ENCODE measurements around the gene ARL8B.

DNA sequence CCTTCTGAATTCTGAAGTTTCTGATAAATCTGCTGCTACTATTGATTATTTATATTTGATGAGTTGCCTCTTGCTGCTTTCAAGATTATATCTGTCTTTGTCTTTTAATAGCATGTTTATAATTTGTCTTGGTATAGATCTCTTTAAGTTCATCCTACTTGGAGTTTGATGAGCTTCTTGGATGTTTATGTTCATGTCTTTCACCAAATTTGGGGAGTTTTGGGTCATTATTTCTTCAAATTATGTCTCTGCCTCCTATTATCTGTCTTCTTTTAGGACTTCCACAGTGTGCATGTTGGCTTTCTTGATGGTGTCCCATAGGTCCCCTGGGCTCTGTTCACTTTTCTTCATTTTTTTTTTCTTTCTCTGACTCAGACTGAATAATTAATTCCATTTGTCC, 33.1 kb downstream of the ARL8B start:
- TF ChIP-seq, protein P1, sequence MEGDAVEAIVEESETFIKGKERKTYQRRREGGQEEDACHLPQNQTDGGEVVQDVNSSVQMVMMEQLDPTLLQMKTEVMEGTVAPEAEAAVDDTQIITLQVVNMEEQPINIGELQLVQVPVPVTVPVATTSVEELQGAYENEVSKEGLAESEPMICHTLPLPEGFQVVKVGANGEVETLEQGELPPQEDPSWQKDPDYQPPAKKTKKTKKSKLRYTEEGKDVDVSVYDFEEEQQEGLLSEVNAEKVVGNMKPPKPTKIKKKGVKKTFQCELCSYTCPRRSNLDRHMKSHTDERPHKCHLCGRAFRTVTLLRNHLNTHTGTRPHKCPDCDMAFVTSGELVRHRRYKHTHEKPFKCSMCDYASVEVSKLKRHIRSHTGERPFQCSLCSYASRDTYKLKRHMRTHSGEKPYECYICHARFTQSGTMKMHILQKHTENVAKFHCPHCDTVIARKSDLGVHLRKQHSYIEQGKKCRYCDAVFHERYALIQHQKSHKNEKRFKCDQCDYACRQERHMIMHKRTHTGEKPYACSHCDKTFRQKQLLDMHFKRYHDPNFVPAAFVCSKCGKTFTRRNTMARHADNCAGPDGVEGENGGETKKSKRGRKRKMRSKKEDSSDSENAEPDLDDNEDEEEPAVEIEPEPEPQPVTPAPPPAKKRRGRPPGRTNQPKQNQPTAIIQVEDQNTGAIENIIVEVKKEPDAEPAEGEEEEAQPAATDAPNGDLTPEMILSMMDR (IDR thresholded peaks at IDR 0.05): no peak
- no peak for TF ChIP-seq EZH2 (IDR thresholded peaks at IDR 0.05; ENCODE audit: borderline replicate concordance, insufficient read depth, low read depth, low read length, poor library complexity, severe bottlenecking)
